HUDEP-2 (cell line): ENCODE measurements around the gene FBXO31.

Experiments
- DNase-seq, 76 experiments: peaks; one replicate each; lab custom pipeline; 2025; ENCODE audit not compliant: unreplicated experiment in 76 of 76; lab: John Stamatoyannopoulos, UW

The FBXO31 gene

GRCh38 chr16:87316923-87317749, 66.4 kb downstream of the FBXO31 start, which contains the start of gene C16orf95:
Gene C16orf95, minus strand, starts transcription at chr16:87317392. Its CDS starts 150 bp downstream, at chr16:87317242.
- DNase-seq, result peak in 74 of 76 experiments; percentile 62 to 96 (median 91)

- no peak for DNase-seq
These were observed 67.1 kb downstream of the FBXO31 start for GRCh38 chr16:87316450-87316922.

DNA sequence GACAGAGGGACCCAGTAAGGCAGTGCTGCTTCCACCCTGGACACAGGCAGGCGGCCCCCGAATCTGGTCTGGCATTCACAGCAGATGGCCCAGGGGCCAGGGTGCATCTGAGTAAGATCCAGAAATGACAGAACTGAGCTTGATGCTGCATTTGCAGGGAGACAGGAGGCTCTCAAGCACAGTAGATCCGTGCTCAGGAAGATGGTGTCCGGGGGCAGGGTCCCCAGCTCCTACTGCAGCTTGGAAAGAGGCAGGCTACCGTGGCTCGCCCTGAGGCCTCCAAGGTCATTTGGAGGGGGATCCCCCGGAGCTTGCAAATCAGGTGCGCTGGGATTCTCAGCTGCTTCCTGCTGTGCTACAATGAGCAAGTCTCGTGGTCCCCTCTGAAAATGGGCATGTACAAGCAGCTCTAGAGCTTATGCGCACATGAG, 68.6 kb downstream of the FBXO31 start:
- DNase-seq, result no peak

GRCh38 chr16:87312008-87312407, 71.6 kb downstream of the FBXO31 start:
- DNase-seq, result no peak

GRCh38 chr16:87311387-87311786, 72.2 kb downstream of the FBXO31 start:
- DNase-seq, result no peak

DNA sequence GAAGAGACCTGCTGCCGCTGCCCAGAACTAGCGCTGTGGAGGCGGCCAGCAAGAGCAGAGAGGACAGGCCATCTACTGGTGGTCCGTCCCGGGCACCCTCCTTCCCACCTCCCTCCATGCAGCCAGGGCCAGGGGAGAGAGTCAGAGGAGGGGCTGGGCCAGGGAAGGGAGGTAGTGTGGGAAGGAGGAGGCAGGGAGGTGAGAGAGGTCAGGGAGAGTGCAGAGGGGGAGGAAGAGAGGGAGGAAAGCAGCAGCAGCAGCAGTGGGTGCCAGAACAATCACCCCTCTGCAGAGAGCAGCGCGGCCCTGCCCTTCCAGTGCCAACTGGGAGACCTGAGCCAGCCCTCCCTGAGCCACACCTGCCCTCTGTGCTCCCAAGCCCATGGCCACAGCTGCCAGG, 73.0 kb downstream of the FBXO31 start:
- no peak for DNase-seq

DNA sequence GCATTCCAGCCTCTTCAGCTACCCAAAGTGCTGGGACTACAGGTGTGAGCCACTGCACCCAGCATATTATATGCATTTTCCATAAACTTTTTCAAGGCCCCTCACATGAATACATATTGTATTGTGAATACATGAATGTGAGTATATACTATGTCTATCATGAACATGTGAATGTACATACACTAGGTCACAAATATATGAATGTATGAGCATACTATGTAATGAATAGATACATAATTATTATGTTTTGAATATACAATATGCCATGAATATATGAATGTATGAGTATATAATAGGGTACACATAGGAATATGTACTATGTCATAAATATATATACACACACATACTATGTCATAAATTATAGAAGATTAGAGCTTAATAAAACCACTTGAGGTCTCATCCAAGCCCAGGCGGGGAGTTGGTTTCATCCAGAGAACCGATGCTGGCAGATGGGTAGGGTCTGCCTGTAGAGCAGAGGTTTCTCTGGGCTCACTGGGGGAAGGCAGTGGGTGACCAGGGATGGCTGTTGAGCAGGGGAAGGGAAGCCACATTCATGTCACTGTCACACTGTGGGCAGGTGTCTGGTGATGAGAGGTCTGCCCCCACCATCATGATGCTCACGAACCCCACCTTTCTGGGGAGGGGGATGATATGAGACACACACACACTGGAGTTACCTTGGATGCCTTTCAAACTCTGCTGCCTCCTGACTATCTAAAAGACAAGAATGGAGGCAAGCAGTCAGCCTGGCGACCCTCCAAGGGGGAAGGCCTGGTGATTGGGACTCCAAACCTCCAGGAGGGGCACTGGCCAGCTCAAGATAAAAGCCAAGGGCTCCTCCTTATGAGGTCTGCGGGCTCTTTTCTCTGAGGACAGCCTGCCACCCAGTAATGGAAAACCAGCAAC, 73.7 kb downstream of the FBXO31 start:
- peak in 58 of 76 experiments; percentile 10 to 76 (median 54) for DNase-seq

DNA sequence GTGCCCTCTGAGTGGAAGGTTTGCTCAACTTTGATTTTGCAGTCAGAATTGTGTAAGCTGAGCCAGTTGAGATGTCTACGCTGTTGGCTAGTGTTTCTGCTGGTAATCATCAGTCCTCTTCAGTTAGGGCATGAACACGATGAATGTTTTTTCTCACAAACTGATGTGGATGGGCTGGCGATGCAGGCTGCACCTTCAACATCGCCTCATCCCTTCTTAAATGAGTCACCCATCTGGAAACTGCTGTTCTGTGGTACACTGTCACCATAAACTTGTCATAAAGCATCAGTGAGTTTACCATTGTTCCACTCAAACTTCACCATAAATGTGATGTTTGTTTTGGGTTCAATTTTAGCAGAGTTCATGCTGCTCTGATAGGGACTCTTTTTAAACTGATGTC, 74.8 kb downstream of the FBXO31 start:
- no peak for DNase-seq

- no peak for DNase-seq
These were observed 77.1 kb downstream of the FBXO31 start for GRCh38 chr16:87306516-87306915.

GRCh38 chr16:87305505-87306391, 77.8 kb downstream of the FBXO31 start:
- DNase-seq, result peak in 45 of 76 experiments; percentile 8 to 87 (median 48)

GRCh38 chr16:87304951-87305350, 78.6 kb downstream of the FBXO31 start:
- peak in 22 of 76 experiments; percentile 5 to 51 (median 20) for DNase-seq

GRCh38 chr16:87303962-87304521, 79.5 kb downstream of the FBXO31 start:
- DNase-seq, result no peak

- DNase-seq, result peak in 2 of 76 experiments; percentile 8 to 19
These were observed 80.1 kb downstream of the FBXO31 start for GRCh38 chr16:87303431-87303930.

DNA sequence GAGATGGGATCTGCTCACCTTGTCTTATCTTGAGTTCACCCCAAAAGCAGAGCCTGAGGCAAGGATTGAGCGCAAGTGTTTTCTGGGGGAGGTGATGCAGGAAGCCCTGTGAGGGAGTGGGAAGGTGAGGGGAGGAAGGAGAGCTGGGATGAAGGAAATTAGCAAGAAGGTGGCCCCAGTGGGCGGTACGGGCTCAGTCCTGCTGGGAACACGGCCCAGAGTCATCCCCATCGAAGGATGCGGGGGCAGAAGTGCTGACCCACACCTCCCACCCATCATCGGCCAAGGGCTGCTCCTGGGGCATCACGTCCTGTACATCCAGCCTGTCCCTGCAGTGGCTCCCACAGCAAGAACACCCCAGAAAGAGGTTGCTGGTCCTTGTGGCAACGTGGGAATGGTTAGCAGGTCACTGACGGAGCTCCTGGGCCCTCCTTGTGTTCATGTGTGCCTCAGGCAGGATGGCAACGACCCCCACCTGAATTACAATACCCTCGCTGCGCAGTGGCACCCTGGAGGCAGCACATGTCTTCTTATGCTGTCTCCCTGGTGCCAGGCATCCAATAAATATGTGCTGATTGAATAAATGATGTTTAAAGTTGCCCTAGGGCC, 84.6 kb downstream of the FBXO31 start:
- DNase-seq, result no peak

DNA sequence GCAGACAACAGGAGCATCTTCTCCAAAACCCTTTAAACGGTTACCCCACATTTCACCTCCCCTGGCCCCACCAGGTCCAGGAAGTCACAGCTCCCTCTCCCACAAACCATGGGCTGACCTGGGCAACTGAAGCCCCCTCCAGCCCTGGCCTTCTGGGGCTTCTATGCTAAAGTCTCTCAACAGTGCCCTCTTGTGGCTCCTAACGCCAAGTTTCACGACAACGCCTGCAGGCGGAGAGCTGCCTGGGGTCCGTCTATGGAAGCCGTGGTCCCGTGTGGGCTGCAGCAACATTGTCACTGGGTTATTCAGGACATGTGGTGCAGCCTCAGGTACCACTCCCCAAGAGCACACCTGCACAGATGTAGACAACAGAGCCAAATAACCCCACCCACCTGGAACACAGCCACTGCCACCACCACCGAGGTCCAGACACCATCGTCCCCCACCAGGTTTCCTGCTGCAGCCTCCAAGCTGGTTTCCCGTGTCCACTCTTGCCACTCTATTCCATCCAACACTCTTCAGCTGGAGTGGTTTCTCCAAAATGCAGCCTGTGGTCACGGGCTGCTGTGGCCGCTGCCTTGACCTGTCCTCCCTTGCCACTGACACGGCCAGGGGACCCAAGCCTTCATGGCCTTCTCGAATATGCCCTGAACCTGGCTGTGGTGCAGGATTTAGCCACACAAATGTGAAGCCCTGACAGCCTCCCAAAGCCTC, 85.5 kb downstream of the FBXO31 start:
- DNase-seq, result peak in 15 of 76 experiments; percentile 2 to 32 (median 15)

GRCh38 chr16:87297407-87297806, 86.2 kb downstream of the FBXO31 start:
- no peak for DNase-seq

DNA sequence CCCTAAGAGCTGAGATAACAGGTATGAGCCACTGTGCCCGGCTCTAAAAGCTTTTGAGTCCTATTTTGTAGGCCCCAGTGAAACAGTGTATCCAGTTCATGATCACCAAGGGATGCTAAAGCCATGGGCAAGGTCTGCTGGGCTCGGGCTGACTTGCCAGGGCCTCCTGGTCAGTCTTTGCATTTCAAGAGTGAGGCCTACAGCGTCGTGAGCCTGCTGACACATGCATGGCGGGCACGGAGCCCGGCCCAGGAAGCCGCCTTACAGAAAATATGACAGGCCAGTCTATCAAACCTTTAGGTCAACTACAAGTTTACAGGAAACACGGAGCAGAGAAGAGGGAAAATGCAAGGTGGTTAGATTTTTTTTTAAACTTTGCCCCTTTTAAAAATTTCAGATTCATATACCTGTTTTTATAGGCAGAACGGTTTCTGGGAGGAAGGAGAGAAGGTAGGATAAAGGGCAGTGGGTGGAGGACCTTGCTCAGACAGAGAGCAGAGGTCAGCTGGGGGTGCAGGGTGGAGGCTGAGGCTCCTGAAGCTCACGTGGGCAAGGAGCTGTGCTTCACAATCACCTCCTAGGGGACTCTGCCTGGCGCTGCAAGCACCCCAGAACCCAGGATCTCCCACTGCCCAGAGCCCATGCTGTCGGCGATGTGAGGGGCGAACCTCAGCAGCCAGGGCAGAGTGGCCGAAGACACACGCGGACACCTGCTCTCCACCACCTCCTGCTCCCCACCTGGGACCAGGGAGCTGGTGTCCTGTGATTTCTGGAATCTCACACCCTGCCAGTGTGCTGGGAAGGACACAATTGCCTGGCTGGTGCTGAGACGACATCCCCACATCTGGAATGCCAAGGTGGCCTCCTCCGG, 87.7 kb downstream of the FBXO31 start:
- DNase-seq, result no peak

GRCh38 chr16:87295259-87295658, 88.3 kb downstream of the FBXO31 start:
- peak in 21 of 76 experiments; percentile 3 to 49 (median 19) for DNase-seq
